Measurements from ENCODE around the gene MBOAT1. TPM values are rescaled to one million over a fixed set of nuclear protein-coding genes. Genes with fewer than 3 reads are reported as not detected.

The MBOAT1 gene
- polyA plus RNA-seq, 1 donor (not counting 4 experiments of a cell fraction or from before 2014, with no cell fraction given), result 4.9 TPM

DNA sequence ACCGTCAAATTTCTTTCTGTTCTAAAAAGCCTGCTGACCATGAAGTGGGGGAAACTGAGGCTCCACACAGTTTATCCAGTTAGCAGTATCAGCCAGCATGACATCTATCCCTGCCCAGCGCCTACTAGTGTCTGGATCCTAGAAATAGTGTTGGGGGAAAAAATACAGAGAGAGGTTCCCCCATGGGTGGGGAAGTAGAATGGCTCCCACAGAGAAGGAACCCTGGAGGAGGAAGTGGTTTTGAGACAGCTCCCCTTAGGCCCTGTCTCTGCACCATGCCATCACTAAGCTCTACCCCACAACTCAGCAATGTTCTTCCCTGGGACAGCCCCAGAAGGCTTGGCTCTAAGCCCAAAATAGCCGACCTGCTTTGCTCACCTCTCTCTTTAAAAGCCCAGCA, 153.4 kb downstream of the MBOAT1 start:
- no peak for DNase-seq (ENCODE audit: low read depth, low spot score)
- FAIRE-seq, result no peak
- dilution Hi-C loops (cut with MboI; ENCODE audit: extremely low pct_ligation_motif_present, low sequenced_read_pairs), result no loop called here

DNA sequence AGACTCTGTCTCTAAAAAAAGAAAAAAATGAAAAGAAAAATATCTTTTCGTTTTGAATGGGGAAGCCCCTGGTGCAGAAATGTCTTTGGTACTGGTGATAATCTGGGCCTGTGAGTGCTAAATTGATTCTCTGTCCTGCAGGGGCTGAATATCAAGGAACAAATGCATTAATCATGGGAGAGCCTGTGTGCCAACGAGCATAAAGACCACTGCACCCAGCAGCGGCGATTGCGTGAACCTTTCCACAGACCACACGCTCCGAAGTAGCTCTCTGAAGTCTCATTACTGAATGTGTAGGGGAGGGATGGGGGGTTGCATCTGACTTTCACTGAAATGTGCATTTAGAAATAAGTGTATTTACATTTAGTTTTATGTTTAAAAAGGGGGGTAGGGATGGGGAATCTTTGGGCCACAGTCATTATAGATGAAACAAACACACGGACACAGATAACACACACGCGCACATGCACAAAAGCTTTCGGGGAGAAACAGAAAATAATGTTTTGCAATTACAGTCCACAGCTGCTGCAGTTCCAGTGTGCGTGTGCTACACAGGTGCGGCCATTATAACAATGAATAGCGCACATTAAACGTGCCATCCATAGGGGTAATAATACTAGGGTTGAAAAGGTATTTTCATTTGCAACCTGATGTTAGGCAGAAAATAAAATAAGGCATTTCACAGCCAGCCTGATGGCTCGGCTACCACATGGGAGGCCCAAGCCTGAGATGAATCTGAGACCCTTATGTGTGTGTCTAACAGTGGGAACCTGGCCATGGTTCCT, 154.0 kb downstream of the MBOAT1 start:
- Histone ChIP-seq H3K36me3 (ENCODE audit: control insufficient read depth in 2 of 2, extremely low read depth in 1 of 2, insufficient read depth in 2 of 2, low read length in 2 of 2) (no peaks in the 10 kb centered on the region), H3K9me1 (ENCODE audit: control insufficient read depth, extremely low read depth, insufficient read depth, low read length) (no peaks in the 10 kb centered on the region), H3K4me3 (ENCODE audit: control insufficient read depth in 2 of 3, extremely low read depth in 1 of 3, insufficient read depth in 2 of 3, low read depth in 1 of 3, low read length in 3 of 3) (no peak overlapping the region), H3K79me2 (ENCODE audit: control insufficient read depth, insufficient read depth, low read length) (no peaks in the 10 kb centered on the region), H3K4me1 (ENCODE audit: control insufficient read depth, extremely low read depth, insufficient read depth, low read length) (no peaks in the 10 kb centered on the region), H3K4me2 (ENCODE audit: control insufficient read depth, extremely low read depth, insufficient read depth, low read depth, low read length) (no peak overlapping the region), H3K9me3 (ENCODE audit: control insufficient read depth, low read depth, low read length) (no peaks in the 10 kb centered on the region), H3K27me3 (ENCODE audit: control insufficient read depth, extremely low read depth, insufficient read depth, low read length) (no peaks in the 10 kb centered on the region), H3K27ac (ENCODE audit: control insufficient read depth, insufficient read depth, low read length) (no peak overlapping the region), H3K9ac (ENCODE audit: control insufficient read depth, extremely low read depth, insufficient read depth, low read length) (no peak overlapping the region), H2AFZ (ENCODE audit: control insufficient read depth, low read length) (no peak overlapping the region), H4K20me1 (ENCODE audit: control insufficient read depth, extremely low read depth, insufficient read depth, low read length) (no peaks in the 10 kb centered on the region)
- dilution Hi-C loops (cut with MboI; ENCODE audit: extremely low pct_ligation_motif_present, low sequenced_read_pairs), result no loop called here
- TF ChIP-seq, protein P1, sequence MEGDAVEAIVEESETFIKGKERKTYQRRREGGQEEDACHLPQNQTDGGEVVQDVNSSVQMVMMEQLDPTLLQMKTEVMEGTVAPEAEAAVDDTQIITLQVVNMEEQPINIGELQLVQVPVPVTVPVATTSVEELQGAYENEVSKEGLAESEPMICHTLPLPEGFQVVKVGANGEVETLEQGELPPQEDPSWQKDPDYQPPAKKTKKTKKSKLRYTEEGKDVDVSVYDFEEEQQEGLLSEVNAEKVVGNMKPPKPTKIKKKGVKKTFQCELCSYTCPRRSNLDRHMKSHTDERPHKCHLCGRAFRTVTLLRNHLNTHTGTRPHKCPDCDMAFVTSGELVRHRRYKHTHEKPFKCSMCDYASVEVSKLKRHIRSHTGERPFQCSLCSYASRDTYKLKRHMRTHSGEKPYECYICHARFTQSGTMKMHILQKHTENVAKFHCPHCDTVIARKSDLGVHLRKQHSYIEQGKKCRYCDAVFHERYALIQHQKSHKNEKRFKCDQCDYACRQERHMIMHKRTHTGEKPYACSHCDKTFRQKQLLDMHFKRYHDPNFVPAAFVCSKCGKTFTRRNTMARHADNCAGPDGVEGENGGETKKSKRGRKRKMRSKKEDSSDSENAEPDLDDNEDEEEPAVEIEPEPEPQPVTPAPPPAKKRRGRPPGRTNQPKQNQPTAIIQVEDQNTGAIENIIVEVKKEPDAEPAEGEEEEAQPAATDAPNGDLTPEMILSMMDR (optimal IDR thresholded peaks at IDR 0.05 in 1 of 3, IDR thresholded peaks at IDR 0.05 in 1 of 3, conservative IDR thresholded peaks at IDR 0.05 in 1 of 3; ENCODE audit: extremely low read depth in 1 of 3, insufficient read depth in 2 of 3, low read length in 3 of 3), result no peak
- TF ChIP-seq EZH2 (IDR thresholded peaks at IDR 0.05; ENCODE audit: low read length), result no peak
- no peak for DNase-seq (ENCODE audit: low read depth, low spot score)
- no peak for FAIRE-seq

More for the DNA sequence above, 153.4 kb downstream of the MBOAT1 start:
- Histone ChIP-seq H3K27ac (ENCODE audit: control insufficient read depth, insufficient read depth, low read length) (no peak overlapping the region), H3K27me3 (ENCODE audit: control insufficient read depth, extremely low read depth, insufficient read depth, low read length) (no peaks in the 10 kb centered on the region), H3K4me1 (ENCODE audit: control insufficient read depth, extremely low read depth, insufficient read depth, low read length) (no peaks in the 10 kb centered on the region), H3K36me3 (ENCODE audit: control insufficient read depth in 2 of 2, extremely low read depth in 1 of 2, insufficient read depth in 2 of 2, low read length in 2 of 2) (no peaks in the 10 kb centered on the region), H3K9me1 (ENCODE audit: control insufficient read depth, extremely low read depth, insufficient read depth, low read length) (no peaks in the 10 kb centered on the region), H2AFZ (ENCODE audit: control insufficient read depth, low read length) (no peak overlapping the region), H3K4me2 (ENCODE audit: control insufficient read depth, extremely low read depth, insufficient read depth, low read depth, low read length) (no peak overlapping the region), H3K79me2 (ENCODE audit: control insufficient read depth, insufficient read depth, low read length) (no peaks in the 10 kb centered on the region), H3K4me3 (ENCODE audit: control insufficient read depth in 2 of 3, extremely low read depth in 1 of 3, insufficient read depth in 2 of 3, low read depth in 1 of 3, low read length in 3 of 3) (no peak overlapping the region), H4K20me1 (ENCODE audit: control insufficient read depth, extremely low read depth, insufficient read depth, low read length) (no peaks in the 10 kb centered on the region), H3K9ac (ENCODE audit: control insufficient read depth, extremely low read depth, insufficient read depth, low read length) (no peak overlapping the region), H3K9me3 (ENCODE audit: control insufficient read depth, low read depth, low read length) (no peaks in the 10 kb centered on the region)
- no peak for TF ChIP-seq EZH2 (IDR thresholded peaks at IDR 0.05; ENCODE audit: low read length)
- TF ChIP-seq, protein P1 (optimal IDR thresholded peaks at IDR 0.05 in 1 of 3, IDR thresholded peaks at IDR 0.05 in 1 of 3, conservative IDR thresholded peaks at IDR 0.05 in 1 of 3; ENCODE audit: extremely low read depth in 1 of 3, insufficient read depth in 2 of 3, low read length in 3 of 3), result peak in 1 of 3 experiments; percentile 20
